ENCODE results near the gene MTMR3.

MTMR3 gene

DNA sequence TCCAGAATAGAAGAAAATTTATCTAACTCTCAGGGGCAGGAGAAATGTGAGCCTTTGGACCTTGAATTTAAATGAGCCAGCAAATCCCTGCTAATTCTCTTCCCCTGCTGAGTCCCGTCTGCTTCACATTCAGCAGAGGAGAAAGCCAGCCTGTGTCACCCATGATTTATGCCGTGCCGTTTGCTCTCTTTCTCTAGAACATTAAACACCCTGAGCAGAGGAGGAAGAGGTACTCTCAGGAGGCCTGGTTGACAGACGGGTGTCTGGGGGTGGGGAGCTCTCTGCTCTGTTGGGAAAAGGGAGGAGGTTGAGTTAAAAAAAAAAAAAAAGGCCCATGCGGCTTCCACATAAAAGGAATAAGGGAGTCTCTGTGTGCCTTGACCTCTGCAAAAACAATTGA lies 11.3 kb upstream of the MTMR3 start:
- DNase-seq, result no peak

DNA sequence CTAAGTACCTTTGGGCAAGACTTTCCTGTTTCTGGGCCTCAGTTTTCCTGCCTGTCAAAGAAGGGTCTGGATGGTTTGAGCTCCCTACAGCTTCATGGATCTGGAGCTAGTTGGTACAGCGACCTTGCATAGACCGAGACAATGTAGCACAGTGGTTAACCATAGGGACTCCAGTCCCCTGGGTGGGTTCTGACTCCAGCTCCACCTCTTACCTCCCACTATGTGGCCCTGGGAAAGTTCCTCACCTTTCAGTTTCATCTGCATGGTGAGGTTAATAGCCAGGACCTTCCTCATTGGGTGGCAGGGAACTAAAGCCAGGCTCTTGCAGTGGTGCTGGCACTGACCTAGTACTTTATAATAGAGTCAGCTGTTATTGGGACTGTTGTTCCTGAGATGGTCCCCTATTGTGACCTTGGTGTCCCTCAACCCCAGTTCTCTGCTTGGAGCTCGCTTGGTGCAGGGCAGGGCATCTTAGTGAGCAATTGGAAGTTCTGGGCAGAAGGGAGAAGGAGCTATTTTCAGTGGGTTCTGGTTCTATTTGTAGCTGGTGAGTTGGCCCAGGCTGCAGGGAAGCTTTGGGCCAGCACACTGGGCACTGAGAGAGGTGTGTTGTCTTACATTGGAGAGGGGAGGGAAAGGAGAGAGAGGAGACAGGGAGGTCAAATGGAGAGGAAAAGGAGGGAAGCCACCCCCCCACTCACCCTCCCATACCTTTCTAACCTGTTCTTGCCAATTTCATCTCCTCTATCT lies 10.7 kb upstream of the MTMR3 start:
- DNase-seq, result no peak

DNA sequence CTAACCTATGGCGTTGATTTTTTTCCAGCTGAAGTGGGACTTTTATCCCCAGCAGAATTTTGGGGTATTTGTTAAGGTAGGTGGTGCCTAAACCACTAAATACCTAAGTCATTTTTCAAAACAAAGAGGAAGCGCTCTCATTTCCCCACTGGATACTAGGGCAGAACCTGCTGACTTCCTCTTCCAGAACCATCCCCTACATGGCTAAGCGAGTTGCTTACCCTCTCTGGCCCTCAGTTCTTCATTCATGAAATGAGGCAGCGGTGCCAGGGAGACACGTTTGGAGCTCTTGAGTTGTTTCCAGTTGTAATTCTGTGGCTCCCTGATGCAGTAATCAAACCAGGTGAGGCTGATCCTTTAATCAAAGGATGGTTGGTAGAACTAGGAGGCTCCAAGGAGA lies 10.0 kb upstream of the MTMR3 start:
- no peak for DNase-seq

DNA sequence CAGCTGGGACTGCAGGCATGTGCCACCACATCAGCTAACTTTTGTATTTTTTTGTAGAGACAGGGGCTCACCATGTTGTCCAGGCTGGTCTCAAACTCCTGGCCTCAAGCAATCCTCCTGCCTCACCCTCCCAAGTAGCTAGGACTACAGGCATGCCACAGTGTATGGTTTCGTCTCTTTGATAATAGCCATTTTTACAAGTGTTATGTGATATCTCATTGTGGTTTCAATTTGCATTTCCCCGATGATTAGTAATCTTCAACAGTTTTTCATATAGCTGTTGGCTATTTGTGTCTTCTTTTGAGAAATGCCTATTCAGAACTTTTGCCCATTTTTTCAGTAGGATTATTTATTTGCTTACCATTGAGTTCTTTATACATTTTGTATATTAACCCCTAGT lies 9.0 kb upstream of the MTMR3 start:
- DNase-seq, result no peak

DNA sequence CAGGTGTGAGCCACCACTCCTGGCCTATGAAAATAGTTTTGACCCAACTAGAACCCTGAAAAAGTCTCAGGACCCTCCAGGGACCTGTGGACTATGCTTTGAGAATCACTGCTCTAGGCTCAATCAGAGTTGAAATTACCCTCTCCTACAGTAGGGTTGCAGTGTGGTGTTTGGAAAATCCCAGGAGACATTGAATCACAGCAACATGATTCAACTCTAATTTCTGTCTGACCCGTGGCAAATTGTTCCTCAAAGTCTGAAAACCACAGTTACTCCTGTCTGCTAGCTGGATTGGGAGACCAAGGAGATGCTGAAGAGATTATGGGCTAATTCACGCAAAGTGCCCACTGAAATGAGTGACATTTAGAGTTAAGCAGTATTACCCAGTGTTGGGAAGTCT lies 5.4 kb upstream of the MTMR3 start:
- DNase-seq, result no peak

DNA sequence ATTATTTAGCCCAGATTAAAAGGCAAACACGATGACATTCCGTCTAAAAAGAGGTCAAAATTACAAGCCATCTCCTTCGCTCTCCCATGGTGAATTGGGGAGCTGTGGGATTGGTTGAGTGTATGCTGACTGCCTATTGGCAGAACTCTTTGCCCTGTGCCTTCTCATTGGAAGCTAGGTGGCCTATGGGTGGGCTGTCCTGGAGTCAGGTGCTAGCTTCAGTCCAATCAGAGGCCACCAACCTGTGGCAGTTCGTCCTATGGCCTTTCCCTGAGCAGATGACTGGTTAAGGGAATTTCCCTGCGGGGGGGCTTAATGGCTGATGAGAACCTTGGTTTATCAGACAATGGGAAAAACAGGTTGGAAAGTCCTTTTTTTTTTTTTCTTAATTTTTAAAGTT lies 3.2 kb upstream of the MTMR3 start:
- no peak for DNase-seq

DNA sequence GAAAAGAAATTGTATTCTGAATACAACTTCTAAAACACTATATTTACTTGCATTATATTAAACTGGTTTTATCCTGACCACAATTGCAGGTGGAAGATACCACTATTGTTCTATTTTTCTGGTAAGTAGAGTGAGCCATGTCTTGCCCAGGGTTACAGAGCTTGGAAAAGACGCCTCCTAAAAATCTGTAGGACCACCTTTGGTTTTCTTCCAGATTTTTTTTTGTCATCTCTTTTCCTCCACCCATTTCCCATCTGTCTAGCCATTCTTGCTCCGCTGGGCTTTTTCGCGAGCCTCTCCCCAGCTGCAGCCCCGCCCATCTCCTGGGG lies 294 bp upstream of the MTMR3 start:
- no peak for DNase-seq

DNA sequence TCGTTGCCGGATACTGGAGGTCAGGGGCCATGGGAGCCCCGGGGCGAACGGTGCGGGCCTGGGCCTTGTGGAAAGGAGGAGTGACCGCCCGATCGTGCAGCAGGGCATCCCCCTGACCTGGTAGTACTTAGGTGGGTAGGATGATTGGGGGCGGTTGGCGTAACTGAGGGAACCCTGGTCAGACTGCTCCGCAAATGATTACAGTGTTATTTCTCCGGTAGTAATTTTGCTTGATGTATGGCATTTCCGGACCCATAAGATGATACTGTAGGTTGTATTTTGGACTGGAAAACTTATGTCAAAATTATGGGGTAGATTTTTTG lies 762 bp downstream of the MTMR3 start:
- no peak for DNase-seq

DNA sequence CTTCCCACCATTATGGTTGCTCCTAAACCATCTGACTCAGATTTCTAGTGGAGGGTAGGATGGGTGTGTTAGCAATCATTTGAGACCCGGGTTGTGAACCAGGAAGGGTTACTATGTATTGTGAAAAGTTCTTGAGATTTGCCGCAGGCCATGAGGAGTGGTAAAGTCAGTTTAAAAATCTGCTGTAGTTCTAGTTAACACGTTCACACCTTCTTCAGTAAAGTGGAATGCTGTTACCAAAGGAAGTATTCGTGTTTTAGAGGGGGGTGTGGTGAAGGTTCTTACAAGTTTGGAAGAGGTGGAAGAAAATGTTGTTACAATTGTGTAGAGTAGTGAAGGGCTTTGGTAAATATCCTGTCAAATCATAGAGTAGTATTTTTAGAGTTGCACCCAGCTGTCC lies 2.6 kb downstream of the MTMR3 start:
- DNase-seq, result no peak

DNA sequence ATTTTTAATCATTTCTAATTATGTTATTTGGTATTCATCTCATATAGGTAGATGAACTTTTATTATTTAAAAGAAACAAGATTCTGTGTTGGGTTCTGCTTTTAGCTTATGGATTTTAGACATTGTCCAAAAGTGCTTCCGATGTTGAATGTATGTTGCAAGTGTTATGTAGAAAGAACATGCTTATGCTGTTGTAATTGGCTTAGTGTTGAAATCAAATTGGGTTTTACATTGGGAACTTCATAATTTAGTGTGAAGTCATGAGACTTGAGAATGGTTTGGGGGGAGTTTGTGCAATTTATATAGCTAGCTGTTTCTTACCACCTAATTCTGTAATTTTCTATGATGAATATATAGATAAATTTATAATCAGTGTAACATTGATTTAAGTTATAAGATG lies 3.6 kb downstream of the MTMR3 start:
- DNase-seq, result no peak

DNA sequence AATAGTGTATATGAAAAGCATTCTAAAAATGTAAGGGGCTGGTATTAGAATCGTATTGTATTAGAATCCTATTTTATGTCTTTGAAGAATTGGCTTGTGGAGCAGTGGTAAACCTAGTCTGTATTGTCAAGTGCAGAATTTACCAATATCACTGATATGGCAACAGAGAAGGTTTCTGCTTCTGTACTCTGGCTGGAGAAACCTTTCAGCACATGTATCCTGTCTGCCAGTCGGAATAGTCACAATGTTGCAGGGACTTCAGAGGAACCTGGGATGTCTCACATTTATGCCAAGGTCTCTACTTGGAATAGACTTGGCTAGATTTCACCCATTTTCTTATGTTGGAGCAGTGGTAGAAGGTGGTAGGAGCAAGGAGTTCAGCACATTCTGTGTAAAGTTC lies 4.4 kb downstream of the MTMR3 start:
- DNase-seq, result no peak

DNA sequence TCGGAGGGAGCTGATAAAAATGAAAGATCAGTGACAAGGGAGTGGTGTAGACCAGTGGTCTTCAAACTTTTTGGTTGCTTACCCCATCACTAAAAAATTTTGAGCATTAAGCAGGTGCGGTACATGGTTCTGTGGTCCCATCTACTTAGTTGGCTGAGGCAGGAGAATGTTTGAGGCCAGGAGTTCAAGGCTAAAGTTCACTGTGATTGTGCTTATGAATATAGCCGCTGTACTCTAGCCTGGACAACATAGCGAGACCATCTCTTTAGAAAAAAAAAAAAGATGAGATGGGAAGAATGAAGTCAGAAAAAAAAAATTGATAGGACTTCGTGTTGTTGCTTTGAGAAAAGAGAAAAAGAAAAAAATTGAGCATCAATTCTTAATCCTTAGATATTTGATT lies 7.8 kb downstream of the MTMR3 start:
- DNase-seq, result no peak

DNA sequence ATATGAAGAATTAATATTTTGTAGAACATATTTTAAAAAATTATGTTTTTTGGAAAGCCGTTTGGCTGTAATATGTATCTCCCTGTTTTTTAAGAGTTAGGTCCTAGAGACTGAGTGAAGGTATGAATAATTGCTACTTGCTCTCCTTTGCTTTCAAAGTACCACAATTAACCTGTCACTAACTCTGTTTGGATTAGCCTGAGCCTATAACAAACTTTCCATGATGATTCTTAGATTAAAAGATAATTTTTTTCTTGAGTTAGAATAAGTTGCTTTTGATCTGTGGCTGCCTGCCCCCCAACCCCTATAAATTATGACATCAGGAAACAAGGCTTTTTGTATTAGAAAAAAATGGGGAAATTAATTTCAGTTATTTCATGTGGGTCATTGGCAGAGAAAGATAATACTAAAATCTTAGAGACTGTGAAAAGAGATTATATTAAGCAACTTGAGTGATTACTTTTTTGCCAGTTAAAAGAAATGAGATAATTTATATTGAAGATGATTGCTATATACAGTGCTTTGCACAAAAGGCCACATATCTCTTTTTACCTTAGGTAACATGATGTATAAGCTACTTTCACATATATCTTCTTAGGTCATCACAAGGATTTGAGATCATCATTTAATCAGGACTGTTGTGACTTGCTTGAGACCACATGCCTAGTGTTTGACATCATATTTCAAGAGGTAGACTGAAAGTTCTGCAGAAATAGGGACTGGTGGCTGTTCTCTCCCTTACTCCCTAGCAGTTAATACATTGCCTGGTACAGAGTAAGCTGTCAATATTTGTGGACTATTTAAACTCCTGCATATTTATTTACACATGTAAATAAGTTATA lies 9.6 kb downstream of the MTMR3 start:
- no peak for DNase-seq

DNA sequence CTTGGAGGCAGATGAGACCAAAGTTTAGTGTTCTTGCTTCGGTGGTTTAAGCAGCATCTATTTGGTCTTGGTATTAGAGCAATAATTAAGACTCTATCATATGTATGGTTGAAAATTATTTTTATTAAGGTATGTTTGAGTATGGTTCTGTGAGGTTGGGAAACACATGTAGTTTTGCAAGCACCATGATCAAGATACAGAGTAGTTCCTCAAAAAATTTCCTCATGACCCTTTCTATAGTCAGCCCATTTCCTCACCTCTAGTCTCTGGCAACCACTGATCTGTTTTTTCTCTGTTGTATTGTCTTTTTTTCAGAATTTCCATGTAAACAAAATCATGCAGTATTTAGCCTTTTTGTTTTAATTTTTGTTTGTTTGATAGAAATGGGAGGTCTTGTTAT lies 18.4 kb downstream of the MTMR3 start:
- DNase-seq, result no peak

DNA sequence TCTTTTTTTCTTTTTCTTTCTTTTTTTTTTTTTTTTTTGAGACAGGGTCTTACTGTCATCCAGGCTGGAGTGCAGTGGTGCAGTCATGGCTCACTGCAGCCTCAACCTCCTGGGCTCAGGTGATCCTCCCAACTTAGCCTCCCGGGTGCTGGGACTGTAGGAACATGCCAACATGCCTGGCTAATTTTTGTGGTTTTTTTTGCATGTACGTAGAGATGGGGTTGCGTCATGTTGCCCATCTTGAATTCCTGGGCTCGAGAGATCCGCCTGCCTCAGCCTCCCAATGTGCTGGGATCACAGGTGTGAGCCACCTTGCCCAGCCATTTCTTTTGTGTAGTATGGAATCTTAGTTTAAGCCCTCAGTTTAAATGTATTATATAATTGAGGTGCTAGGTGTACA lies 20.4 kb downstream of the MTMR3 start:
- DNase-seq, result no peak

DNA sequence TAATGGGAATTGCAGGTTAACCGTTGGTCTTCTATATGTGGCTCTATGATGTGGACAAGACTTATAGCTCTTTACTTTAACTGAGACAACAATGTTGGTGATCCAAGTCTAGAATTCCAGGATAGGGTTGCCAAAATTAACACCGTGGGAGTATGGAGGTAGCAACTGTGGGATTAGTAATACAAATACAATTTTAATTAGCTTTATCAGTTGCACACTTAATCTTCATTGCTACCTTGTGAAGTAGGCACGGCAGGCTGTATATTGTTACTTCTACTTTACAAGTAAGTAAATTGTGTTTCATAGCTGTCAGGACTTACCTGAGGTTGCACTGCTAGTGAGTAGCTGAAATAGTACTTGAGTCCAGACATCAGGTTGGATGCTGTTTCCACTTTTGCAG lies 21.0 kb downstream of the MTMR3 start:
- no peak for DNase-seq

DNA sequence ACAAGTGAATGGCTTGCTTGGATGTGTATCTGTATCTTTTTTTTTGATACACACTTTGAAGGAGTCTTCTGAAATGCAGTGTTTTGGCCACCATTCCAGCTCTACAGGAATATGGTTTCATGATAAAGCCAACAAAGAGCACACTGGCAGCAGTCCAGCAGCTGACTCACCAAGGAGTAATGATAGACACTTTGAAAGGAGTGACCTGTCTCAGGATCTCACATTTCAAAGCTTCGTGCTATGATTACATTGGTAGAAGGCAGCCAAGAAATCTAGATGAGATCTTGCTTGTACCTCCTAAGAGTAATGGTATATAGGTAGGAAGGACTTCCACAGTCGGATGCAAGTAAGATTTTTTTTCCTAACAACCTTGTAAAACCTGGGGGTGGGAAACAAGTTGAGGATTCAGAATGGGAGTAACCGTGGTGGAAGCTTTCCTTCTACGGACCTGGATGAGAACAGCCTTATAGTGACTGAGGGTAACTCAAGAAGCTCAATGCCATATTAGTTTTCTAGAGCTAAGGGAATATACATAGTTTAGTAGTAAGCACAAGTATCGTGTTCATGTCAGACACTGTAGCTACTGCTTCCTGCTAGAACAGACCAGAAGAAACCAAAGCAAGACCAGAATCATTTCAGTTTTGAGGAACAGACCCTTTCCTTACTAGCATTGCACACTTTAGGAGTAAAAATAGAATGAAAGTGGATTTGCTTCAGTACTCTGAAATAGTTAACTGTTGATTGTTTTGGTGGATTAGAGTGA lies 25.0 kb downstream of the MTMR3 start:
- peak; percentile 75 for DNase-seq

DNA sequence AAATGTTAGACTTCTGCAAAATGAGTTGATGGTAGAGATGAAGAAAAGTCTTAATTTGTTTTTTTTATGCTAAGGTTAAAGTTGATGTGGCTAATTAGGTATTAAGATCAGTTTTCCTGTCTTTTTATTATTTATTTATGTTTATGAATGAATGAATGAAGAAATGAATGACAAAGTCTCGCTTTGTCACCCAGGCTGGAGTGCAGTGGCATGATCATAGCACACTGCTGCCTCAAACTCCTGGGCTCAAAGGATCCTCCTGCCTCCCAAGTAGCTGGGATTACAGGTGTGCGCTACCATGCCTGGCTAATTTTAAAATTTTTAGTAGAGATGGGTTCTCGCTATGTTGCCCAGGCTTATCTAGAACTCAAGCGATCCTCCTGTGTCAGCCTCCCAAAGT lies 29.2 kb downstream of the MTMR3 start:
- no peak for DNase-seq

DNA sequence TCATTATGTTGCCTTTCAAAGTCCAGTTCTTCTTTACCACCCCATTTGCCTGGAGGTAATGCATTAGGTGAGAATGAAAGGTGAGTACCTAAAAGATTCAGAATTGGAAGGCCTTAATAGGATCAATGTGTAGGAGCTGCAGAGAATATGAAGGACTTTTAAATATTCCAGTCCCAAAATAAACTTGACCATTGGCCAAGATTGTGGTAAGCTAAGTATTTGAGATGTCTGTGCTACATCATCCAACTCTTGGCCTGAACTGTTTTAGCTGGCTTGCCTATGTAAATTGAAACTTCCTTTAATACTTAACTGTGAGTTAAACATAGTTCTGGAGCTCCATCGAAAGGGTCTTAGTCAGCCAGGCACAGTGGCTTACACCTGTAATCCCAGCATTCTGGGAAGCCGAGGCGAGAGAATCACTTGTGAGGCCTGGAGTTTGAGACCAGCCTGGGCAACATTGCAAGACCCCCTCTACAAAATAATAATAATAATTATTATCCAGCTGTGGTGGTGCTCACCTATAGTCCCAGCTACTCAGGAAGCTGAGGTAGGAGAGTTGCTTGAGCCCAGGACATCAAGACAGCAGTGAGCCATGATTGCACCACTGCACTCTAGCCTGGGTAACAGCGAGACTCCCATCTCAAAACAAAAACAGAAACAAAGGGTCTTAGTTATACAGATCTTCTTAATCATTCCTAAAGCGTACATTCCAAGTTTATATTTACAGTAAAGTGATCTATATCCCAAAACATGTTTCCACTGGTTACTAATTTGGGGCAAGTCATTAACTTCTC lies 29.8 kb downstream of the MTMR3 start:
- peak; percentile 44 for DNase-seq

DNA sequence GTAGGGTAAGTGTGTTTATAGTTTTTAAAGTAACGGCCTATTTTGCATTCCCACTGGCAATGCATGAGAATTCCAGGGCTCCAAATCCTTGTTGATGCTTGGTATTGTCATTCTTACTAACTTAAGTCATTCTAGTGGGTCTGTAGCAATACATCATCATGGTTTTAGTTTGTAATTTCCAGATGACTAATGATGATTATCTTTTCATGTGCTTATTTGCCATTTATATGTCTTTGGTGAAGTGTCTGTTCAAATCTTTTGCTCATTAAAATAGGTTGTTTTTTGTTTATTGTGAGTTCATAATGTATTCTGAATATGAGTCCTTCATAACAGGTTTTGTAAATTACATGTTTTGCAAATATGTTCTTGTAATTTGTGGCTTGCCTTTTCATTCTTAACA lies 31.2 kb downstream of the MTMR3 start:
- DNase-seq, result peak; percentile 58

DNA sequence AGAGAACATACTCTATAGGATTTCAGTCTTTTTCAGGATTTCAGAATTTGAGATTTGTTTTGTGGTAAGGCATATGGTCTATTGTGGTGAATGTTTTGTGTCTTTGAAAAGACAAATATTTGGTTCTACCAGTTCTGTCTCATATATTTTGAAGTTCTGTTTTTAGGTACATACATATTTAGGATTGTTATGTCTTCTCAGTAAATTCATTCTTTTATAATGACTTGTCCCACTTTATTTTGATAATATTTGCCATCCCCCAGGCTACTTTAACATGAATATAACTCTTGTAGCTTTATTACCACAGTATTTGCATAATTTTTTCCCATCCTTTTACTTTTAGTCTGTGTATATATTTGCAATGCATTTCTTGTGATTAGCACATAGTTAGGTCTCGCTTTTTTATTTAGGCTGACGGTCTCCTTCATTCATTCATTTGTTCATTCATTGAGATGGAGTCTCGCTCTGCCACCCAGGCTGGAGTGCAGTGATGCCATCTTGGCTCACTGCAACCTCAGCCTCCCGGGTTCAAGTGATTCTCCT lies 32.1 kb downstream of the MTMR3 start:
- DNase-seq, result no peak

DNA sequence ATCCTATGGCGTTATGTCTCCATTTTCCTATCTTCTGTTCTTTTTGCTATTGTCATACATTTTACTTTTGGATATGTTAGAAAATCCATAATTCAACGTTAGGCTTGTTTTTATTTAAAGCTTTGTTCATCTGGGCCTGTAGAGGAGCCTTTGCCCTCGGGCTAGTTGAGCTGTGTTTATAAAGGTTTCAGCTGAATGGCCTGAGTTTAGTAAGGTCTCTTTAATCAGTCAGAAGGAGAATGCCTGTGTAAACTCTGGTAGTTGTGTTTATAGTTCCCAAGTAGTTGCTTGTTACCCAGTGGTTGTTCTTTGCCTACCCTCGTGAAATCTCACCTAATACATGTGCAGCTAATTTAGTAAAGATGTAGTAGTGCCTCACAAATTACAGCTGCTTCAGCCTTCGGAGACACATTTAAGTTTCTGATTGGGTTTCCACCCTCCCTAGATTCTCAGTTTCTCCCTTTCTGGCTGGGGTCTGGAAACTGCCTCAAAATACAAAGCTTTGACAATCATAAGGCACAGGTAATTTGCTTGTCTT lies 33.1 kb downstream of the MTMR3 start:
- no peak for DNase-seq
